Measurements from ENCODE around the gene TRAF3IP1. TPM values are rescaled to one million over a fixed set of nuclear protein-coding genes. Genes with fewer than 3 reads are reported as not detected.

Gene TRAF3IP1
- total and polyA plus RNA-seq, 2 donors (not counting 1 experiment from before 2014, with no cell fraction given): 1.4 to 15.5 TPM

- ChIA-PET POLR2A (no interaction called here), CTCF (no interaction called here)
- H3K27ac ChIP-seq (ENCODE audit: low read length in 2 of 2): no peak overlapping the region
- no peak overlapping the region for H3K4me3 ChIP-seq (ENCODE audit: control extremely low read depth in 1 of 5, extremely low read depth in 1 of 5, insufficient read depth in 1 of 5, low read depth in 2 of 5, low read length in 4 of 5)
- no peak overlapping the region for H2AFZ ChIP-seq (ENCODE audit: insufficient read depth, low read depth, low read length, poor library complexity, severe bottlenecking)
- H3K4me3 Mint-ChIP-seq: no peak overlapping the region
- no peak overlapping the region for H3K27ac Mint-ChIP-seq
- H3K36me3 ChIP-seq (replicated peaks in 1 of 2; ENCODE audit: control extremely low read depth in 1 of 2, control insufficient read depth in 1 of 2, extremely low read depth in 1 of 2, insufficient read depth in 2 of 2, low read length in 1 of 2): peaks cover 0 to 6% of the 10 kb centered on the region in 2 experiments
- H3K27me3 Mint-ChIP-seq: no peaks in the 10 kb centered on the region
- no peak for TF ChIP-seq CTCF (IDR thresholded peaks at IDR 0.05)
- TF ChIP-seq EZH2 (IDR thresholded peaks at IDR 0.05; ENCODE audit: borderline replicate concordance, insufficient read depth, low read depth, low read length, poor library complexity, severe bottlenecking): no peak
- no peaks in the 10 kb centered on the region for H3K4me1 ChIP-seq (ENCODE audit: control insufficient read depth in 2 of 2, insufficient read depth in 2 of 2, low read length in 2 of 2)
- no peaks in the 10 kb centered on the region for H3K79me2 ChIP-seq (ENCODE audit: control insufficient read depth, insufficient read depth, low read length)
- no peak overlapping the region for H3K9ac ChIP-seq (ENCODE audit: low read length)
- no peak overlapping the region for H3K4me2 ChIP-seq (replicated peaks; ENCODE audit: low read depth, low read length, poor library complexity, severe bottlenecking)
- H3K9me3 Mint-ChIP-seq (ENCODE audit: insufficient read depth): no peaks in the 10 kb centered on the region
- no peaks in the 10 kb centered on the region for H3K9me3 ChIP-seq (ENCODE audit: control extremely low read depth in 1 of 3, control insufficient read depth in 2 of 3, insufficient read depth in 1 of 3, low read length in 2 of 3)
- no peaks in the 10 kb centered on the region for H3K27me3 ChIP-seq (replicated peaks in 1 of 4; ENCODE audit: control extremely low read depth in 1 of 4, control insufficient read depth in 3 of 4, insufficient read depth in 4 of 4, low read length in 3 of 4)
- DNase-seq (no peak), ATAC-seq (ENCODE audit: low read depth) (no peak)
- 97% methylated on average over 8 of the region's 9 CpGs for WGBS (ENCODE audit: insufficient coverage)
- no peaks in the 10 kb centered on the region for H4K20me1 ChIP-seq (ENCODE audit: control insufficient read depth, insufficient read depth, low read length, poor library complexity, severe bottlenecking)
- peaks cover 1% of the 10 kb centered on the region for H3K4me1 Mint-ChIP-seq
- intact Hi-C loops (cut with micrococcal nuclease): no loop called here
Observed at GRCh38 chr2:238352361-238352760, 32.0 kb downstream of the TRAF3IP1 start.

GRCh38 chr2:238358769-238359168 lies 38.5 kb downstream of the TRAF3IP1 start:
- H4K20me1 ChIP-seq (ENCODE audit: control insufficient read depth, insufficient read depth, low read length, poor library complexity, severe bottlenecking): no peaks in the 10 kb centered on the region
- Mint-ChIP-seq H3K27me3 (no peaks in the 10 kb centered on the region), H3K4me3 (no peak overlapping the region), H3K27ac (no peak overlapping the region), H3K4me1 (peaks cover 5% of the 10 kb centered on the region), H3K9me3 (ENCODE audit: insufficient read depth) (no peaks in the 10 kb centered on the region)
- H3K9ac ChIP-seq (ENCODE audit: low read length): no peak overlapping the region
- intact Hi-C loops (cut with micrococcal nuclease): loop anchor here (5.0 kb wide), 2 partner anchors 429 to 614 kb away; no protein-coding TSS in a partner anchor
- H3K4me1 ChIP-seq (ENCODE audit: control insufficient read depth in 2 of 2, insufficient read depth in 2 of 2, low read length in 2 of 2): no peaks in the 10 kb centered on the region
- H3K27me3 ChIP-seq (replicated peaks in 1 of 4; ENCODE audit: control extremely low read depth in 1 of 4, control insufficient read depth in 3 of 4, insufficient read depth in 4 of 4, low read length in 3 of 4): no peaks in the 10 kb centered on the region
- H3K4me3 ChIP-seq (ENCODE audit: control extremely low read depth in 1 of 5, extremely low read depth in 1 of 5, insufficient read depth in 1 of 5, low read depth in 2 of 5, low read length in 4 of 5): no peak overlapping the region
- no peak overlapping the region for H2AFZ ChIP-seq (ENCODE audit: insufficient read depth, low read depth, low read length, poor library complexity, severe bottlenecking)
- no peak for TF ChIP-seq CTCF (IDR thresholded peaks at IDR 0.05)
- no peak for TF ChIP-seq EZH2 (IDR thresholded peaks at IDR 0.05; ENCODE audit: borderline replicate concordance, insufficient read depth, low read depth, low read length, poor library complexity, severe bottlenecking)
- peaks cover 1 to 9% of the 10 kb centered on the region in 2 experiments for H3K36me3 ChIP-seq (replicated peaks in 1 of 2; ENCODE audit: control extremely low read depth in 1 of 2, control insufficient read depth in 1 of 2, extremely low read depth in 1 of 2, insufficient read depth in 2 of 2, low read length in 1 of 2)
- no peaks in the 10 kb centered on the region for H3K79me2 ChIP-seq (ENCODE audit: control insufficient read depth, insufficient read depth, low read length)
- H3K9me3 ChIP-seq (ENCODE audit: control extremely low read depth in 1 of 3, control insufficient read depth in 2 of 3, insufficient read depth in 1 of 3, low read length in 2 of 3): no peaks in the 10 kb centered on the region
- POLR2A ChIA-PET: no interaction called here
- 100% methylated on average over 3 of the region's 3 CpGs for WGBS (ENCODE audit: insufficient coverage)
- H3K27ac ChIP-seq (ENCODE audit: low read length in 2 of 2): no peak overlapping the region
- H3K4me2 ChIP-seq (replicated peaks; ENCODE audit: low read depth, low read length, poor library complexity, severe bottlenecking): no peak overlapping the region
- no peak for ATAC-seq (ENCODE audit: low read depth)
- DNase-seq: no peak
- CTCF ChIA-PET: no interaction called here

Measured in B cell (primary cell).